ENCODE measurements around the gene GPR42.
A peak's percentile ranks its signal among the peaks of the same experiment; 100 is the strongest.

Gene GPR42

GRCh38 chr19:35362261-35363000, 8.4 kb upstream of the GPR42 start:
- Histone ChIP-seq H3K4me1 (ENCODE audit: control insufficient read depth, insufficient read depth, low read length) (no peaks in the 10 kb centered on the region), H3K4me3 (ENCODE audit: low read depth, low read length) (no peak overlapping the region), H3K27ac (ENCODE audit: extremely low read depth, low read depth, low read length) (no peak overlapping the region), H3K36me3 (ENCODE audit: control insufficient read depth in 2 of 2, insufficient read depth in 1 of 2, low read length in 2 of 2) (no peaks in the 10 kb centered on the region), H3K9me3 (ENCODE audit: control insufficient read depth, insufficient read depth, low read depth, low read length) (no peaks in the 10 kb centered on the region)
- ChIA-PET POLR2A (interaction anchor here (1.3 kb wide), 1 partner anchor 10 kb away, joined by 3 read pairs; no protein-coding TSS in a partner anchor), CTCF (interaction anchor here (1.1 to 7.1 kb wide), 3 partner anchors 9 to 132 kb away, joined by 7 to 54 read pairs (median 23); no protein-coding TSS in a partner anchor)
- no peak for TF ChIP-seq ZNF48 (tag by site-specific recombination; IDR thresholded peaks at IDR 0.05)
- no peak for TF ChIP-seq GLIS1 (tag by site-specific recombination; IDR thresholded peaks at IDR 0.05)
- 0 out of 2 replicates have a peak, but pooled peaks have one; percentile 10 for TF ChIP-seq KLF1 (tag by site-specific recombination; IDR thresholded peaks at IDR 0.05)
- 0 out of 2 replicates have a peak, but pooled peaks have one; percentile 12 for TF ChIP-seq GLIS2 (tag by site-specific recombination; IDR thresholded peaks at IDR 0.05)

DNA sequence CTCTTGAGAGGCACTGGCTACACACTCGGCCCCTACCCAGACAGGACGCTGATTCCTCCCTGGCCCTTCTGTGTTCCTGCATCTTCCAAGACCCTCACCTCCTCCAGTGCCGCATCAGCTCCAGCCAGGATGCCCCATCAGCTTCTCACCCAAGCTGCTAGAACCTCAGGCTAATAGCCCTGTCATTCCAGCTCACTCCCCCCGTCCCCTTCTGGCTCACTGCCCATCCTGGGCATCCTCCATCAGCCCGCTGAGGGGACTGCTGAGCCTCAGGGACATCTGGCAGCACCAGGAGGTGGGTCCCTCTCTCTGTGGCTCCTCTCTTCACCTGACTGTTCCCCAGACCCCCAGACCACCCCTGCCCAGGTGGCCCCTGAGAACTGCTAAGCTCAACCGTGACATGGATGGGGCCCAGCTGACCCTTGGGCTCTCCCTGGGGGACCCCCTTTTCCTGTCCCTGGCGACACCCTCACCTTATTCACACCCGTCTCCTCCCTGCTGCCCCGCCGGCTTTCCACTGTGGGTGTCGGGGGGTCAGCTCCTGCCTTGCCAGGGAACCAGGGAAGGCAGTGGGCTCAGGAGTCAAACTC, 7.8 kb upstream of the GPR42 start:
- CTCF ChIA-PET: interaction anchor here (0.6 to 7.1 kb wide), 5 partner anchors 9 to 185 kb away, joined by 3 to 54 read pairs (median 8); no protein-coding TSS in a partner anchor
- POLR2A ChIA-PET: interaction anchor here (1.3 kb wide), 1 partner anchor 10 kb away, joined by 3 read pairs; no protein-coding TSS in a partner anchor

More for the DNA sequence above, 7.8 kb upstream of the GPR42 start:
- no peak for TF ChIP-seq ZNF596 (tag by site-specific recombination; IDR thresholded peaks at IDR 0.05)
- TF ChIP-seq, protein P1, sequence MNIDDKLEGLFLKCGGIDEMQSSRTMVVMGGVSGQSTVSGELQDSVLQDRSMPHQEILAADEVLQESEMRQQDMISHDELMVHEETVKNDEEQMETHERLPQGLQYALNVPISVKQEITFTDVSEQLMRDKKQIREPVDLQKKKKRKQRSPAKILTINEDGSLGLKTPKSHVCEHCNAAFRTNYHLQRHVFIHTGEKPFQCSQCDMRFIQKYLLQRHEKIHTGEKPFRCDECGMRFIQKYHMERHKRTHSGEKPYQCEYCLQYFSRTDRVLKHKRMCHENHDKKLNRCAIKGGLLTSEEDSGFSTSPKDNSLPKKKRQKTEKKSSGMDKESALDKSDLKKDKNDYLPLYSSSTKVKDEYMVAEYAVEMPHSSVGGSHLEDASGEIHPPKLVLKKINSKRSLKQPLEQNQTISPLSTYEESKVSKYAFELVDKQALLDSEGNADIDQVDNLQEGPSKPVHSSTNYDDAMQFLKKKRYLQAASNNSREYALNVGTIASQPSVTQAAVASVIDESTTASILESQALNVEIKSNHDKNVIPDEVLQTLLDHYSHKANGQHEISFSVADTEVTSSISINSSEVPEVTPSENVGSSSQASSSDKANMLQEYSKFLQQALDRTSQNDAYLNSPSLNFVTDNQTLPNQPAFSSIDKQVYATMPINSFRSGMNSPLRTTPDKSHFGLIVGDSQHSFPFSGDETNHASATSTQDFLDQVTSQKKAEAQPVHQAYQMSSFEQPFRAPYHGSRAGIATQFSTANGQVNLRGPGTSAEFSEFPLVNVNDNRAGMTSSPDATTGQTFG (tag by site-specific recombination; IDR thresholded peaks at IDR 0.05; ENCODE audit: borderline replicate concordance): no peak
- TF ChIP-seq, protein P2, sequence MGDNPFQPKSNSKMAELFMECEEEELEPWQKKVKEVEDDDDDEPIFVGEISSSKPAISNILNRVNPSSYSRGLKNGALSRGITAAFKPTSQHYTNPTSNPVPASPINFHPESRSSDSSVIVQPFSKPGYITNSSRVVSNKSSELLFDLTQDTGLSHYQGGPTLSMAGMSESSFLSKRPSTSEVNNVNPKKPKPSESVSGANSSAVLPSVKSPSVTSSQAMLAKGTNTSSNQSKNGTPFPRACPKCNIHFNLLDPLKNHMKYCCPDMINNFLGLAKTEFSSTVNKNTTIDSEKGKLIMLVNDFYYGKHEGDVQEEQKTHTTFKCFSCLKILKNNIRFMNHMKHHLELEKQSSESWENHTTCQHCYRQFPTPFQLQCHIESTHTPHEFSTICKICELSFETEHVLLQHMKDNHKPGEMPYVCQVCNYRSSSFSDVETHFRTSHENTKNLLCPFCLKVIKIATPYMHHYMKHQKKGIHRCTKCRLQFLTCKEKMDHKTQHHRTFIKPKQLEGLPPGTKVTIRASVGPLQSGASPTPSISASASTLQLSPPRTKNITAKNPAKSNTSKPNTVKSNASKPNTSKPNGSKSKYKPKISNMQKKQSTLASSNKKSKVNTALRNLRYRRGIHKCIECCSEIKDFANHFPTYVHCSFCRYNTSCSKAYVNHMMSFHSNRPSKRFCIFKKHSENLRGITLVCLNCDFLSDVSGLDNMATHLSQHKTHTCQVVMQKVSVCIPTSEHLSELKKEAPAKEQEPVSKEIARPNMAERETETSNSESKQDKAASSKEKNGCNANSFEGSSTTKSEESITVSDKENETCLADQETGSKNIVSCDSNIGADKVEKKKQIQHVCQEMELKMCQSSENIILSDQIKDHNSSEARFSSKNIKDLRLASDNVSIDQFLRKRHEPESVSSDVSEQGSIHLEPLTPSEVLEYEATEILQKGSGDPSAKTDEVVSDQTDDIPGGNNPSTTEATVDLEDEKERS (tag by site-specific recombination; IDR thresholded peaks at IDR 0.05): no peak
- TF ChIP-seq TCF7L2 (IDR thresholded peaks at IDR 0.05; ENCODE audit: borderline replicate concordance, low read depth, low read length): no peak
- TF ChIP-seq ZNF654 (tag by site-specific recombination; IDR thresholded peaks at IDR 0.05; ENCODE audit: low read depth): no peak
- TF ChIP-seq, protein P3, sequence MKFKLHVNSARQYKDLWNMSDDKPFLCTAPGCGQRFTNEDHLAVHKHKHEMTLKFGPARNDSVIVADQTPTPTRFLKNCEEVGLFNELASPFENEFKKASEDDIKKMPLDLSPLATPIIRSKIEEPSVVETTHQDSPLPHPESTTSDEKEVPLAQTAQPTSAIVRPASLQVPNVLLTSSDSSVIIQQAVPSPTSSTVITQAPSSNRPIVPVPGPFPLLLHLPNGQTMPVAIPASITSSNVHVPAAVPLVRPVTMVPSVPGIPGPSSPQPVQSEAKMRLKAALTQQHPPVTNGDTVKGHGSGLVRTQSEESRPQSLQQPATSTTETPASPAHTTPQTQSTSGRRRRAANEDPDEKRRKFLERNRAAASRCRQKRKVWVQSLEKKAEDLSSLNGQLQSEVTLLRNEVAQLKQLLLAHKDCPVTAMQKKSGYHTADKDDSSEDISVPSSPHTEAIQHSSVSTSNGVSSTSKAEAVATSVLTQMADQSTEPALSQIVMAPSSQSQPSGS (tag by site-specific recombination; IDR thresholded peaks at IDR 0.05; ENCODE audit: low read depth): no peak
- TF ChIP-seq, protein P4, sequence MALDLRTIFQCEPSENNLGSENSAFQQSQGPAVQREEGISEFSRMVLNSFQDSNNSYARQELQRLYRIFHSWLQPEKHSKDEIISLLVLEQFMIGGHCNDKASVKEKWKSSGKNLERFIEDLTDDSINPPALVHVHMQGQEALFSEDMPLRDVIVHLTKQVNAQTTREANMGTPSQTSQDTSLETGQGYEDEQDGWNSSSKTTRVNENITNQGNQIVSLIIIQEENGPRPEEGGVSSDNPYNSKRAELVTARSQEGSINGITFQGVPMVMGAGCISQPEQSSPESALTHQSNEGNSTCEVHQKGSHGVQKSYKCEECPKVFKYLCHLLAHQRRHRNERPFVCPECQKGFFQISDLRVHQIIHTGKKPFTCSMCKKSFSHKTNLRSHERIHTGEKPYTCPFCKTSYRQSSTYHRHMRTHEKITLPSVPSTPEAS (tag by site-specific recombination; IDR thresholded peaks at IDR 0.05): no peak
- H3K4me3 ChIP-seq (ENCODE audit: low read depth, low read length): no peak overlapping the region
- H3K36me3 ChIP-seq (ENCODE audit: control insufficient read depth in 2 of 2, insufficient read depth in 1 of 2, low read length in 2 of 2): no peaks in the 10 kb centered on the region
- H3K4me1 ChIP-seq (ENCODE audit: control insufficient read depth, insufficient read depth, low read length): no peaks in the 10 kb centered on the region
- H3K9me3 ChIP-seq (ENCODE audit: control insufficient read depth, insufficient read depth, low read depth, low read length): no peaks in the 10 kb centered on the region
- H3K27ac ChIP-seq (ENCODE audit: extremely low read depth, low read depth, low read length): no peak overlapping the region
